ENCODE measurements around the gene PAK5. TPM values are rescaled to one million over a fixed set of nuclear protein-coding genes. Genes with fewer than 3 reads are reported as not detected.

Gene PAK5
- total RNA-seq, 2 donors from 2014 or later, result 0.12 TPM; not detected in 1

DNA sequence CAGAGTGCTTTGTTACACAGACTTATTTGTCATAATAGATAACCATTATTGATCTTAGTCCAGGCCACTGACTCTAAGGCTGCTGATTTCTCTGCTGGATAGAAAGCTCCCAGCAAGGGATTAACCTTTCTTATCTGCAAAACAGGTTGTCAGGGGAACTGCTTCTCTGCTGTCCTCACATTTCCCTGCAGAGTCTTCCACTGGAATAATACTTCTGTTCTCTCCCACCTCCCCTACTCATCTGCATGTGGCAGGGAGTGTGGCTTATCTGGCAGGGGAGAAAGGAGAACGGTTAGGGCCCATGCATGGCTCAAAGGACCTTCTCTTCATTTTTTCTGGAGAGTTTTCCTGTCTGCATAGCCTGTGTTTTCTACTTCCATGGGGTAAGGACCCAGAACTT lies 238.3 kb downstream of the PAK5 start:
- Histone ChIP-seq H3K27me3 (no peaks in the 10 kb centered on the region), H3K27ac (no peak overlapping the region), H3K9me3 (peaks cover 0 to 7% of the 10 kb centered on the region in 2 donors), H3K4me1 (no peaks in the 10 kb centered on the region), H3K36me3 (no peaks in the 10 kb centered on the region), H3K4me3 (no peak overlapping the region)
- DNase-seq (ENCODE audit: low spot score), result no peak
- no peak for TF ChIP-seq CTCF (IDR thresholded peaks at IDR 0.05)

GRCh38 chr20:9597547-9597946 lies 241.3 kb downstream of the PAK5 start:
- Histone ChIP-seq H3K4me1 (no peaks in the 10 kb centered on the region), H3K9me3 (peaks cover 0 to 7% of the 10 kb centered on the region in 2 donors), H3K36me3 (no peaks in the 10 kb centered on the region), H3K4me3 (no peak overlapping the region), H3K27ac (no peak overlapping the region), H3K27me3 (no peaks in the 10 kb centered on the region)
- TF ChIP-seq CTCF (IDR thresholded peaks at IDR 0.05), result no peak
- no peak for DNase-seq (ENCODE audit: low spot score)

DNA sequence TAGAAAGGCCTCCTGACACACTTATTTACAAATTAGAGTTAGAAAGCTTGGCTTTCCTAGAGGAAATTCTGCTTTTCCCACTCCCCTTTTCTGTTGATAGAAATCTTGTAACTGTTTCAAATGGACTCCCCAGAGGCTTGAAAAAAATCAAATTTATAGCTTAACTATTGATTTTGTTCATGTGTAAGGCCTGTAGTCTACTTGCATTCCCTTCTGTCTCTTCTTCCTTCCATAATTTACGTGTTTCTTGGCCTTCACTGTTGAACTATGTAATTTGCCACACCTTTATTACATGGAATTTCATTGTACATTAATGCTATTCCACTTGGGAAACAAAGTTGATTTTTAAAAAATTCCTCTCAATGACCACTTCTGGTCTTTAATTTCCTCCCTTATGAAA lies 243.1 kb downstream of the PAK5 start:
- Histone ChIP-seq H3K27me3 (no peaks in the 10 kb centered on the region), H3K4me3 (no peak overlapping the region), H3K9me3 (peaks cover 0 to 7% of the 10 kb centered on the region in 2 donors), H3K27ac (no peak overlapping the region), H3K4me1 (no peaks in the 10 kb centered on the region), H3K36me3 (no peaks in the 10 kb centered on the region)
- DNase-seq (ENCODE audit: low spot score), result no peak
- no peak for TF ChIP-seq CTCF (IDR thresholded peaks at IDR 0.05)

DNA sequence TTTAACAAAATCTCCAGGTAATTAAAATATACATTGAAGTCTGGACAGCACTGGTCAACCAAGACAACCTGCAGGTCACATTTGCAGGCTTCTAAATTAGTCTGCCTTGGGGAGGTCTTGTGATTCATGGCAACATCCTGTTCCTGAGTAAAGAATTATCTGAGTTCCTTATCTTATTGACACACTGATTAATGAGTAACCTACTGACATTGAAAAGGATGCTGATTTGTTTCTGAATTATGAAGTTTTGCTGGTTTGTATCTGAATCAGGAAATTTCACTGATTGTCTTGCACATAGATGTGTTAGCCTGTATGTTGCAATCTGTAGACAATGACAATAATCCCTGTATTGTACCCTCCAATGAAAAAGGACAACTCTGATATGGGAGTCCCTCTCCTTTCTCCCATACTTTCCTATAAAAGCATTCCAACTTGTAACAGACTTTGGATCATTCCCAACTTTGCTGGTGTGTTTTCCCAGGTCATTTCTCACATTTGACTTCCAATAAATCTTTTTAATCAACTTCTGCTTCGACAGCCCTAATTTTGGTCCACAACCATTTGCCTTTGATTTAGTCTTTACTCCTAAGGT lies 244.5 kb downstream of the PAK5 start:
- no peak for TF ChIP-seq CTCF (IDR thresholded peaks at IDR 0.05)
- Histone ChIP-seq H3K36me3 (no peaks in the 10 kb centered on the region), H3K27me3 (no peaks in the 10 kb centered on the region), H3K27ac (no peak overlapping the region), H3K4me3 (no peak overlapping the region), H3K9me3 (peaks cover 0 to 7% of the 10 kb centered on the region in 2 donors), H3K4me1 (no peaks in the 10 kb centered on the region)
- no peak for DNase-seq (ENCODE audit: low spot score)

GRCh38 chr20:9592419-9592818 lies 246.5 kb downstream of the PAK5 start:
- Histone ChIP-seq H3K27me3 (no peaks in the 10 kb centered on the region), H3K4me1 (no peaks in the 10 kb centered on the region), H3K4me3 (no peak overlapping the region), H3K36me3 (no peaks in the 10 kb centered on the region), H3K27ac (no peak overlapping the region), H3K9me3 (no peaks in the 10 kb centered on the region)
- no peak for DNase-seq (ENCODE audit: low spot score)
- no peak for TF ChIP-seq CTCF (IDR thresholded peaks at IDR 0.05)

GRCh38 chr20:9591080-9591479 lies 247.8 kb downstream of the PAK5 start:
- Histone ChIP-seq H3K36me3 (no peaks in the 10 kb centered on the region), H3K27me3 (no peaks in the 10 kb centered on the region), H3K4me1 (no peaks in the 10 kb centered on the region), H3K9me3 (no peaks in the 10 kb centered on the region), H3K27ac (no peak overlapping the region), H3K4me3 (no peak overlapping the region)
- DNase-seq (ENCODE audit: low spot score), result no peak
- no peak for TF ChIP-seq CTCF (IDR thresholded peaks at IDR 0.05)

Data from right atrium auricular region (tissue), 2 donors.